Embryonic facial prominence (tissue), 1 donor: ENCODE measurements around the gene MC5R.

Experiments used
- DNase-seq: peaks from one replicate; pipeline ENCODE4 v3.0.0-alpha.2; 2016; ENCODE audit errors: extremely low spot score

Gene MC5R

GRCh38 chr18:13823707-13824395, at the start of gene MC5R:
Gene MC5R, plus strand, starts transcription at chr18:13824149. Its CDS starts 1,617 bp downstream, at chr18:13825766.
- no peak for DNase-seq

- no peak for DNase-seq
Measured at GRCh38 chr18:13775058-13775457, 48.9 kb upstream of the MC5R start.

DNA sequence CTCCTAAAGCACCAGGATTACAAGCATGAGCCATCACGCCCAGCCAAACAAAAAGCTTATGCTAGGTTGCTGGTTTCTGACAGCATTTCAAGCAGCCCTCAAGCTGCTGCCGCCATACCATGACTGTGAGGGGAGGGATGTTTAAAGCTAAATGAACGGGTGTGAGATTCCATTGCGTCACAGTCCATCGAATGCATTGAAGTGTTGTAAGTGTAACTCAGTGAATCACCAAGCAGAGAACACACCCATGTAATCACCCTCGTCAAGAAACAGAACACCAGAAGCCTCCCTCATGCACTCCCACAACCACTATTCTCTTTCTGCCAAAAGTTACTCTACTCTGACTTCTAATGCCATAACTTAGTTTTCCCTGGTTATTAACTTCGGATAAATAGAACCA, 32.8 kb upstream of the MC5R start:
- no peak for DNase-seq

DNA sequence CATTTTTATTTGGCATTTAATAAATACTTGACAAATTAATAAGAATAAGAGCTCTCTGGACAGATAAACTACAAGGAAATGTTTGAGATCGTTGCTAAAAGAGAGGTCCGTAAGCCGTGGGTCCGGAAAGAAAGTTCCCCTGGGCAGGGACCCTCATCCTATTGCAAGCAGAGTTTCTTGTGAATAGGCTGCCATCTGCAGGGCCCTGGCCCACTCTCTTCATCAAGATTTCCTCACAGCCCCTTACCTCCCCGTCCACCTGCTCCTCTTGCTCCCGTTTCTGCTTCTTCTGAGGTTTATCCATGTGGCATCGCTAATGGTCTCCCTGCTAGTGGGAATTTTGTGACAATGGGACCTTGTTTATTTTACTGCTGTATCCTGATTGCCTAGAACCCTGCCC, 30.1 kb upstream of the MC5R start:
- DNase-seq, result no peak

- no peak for DNase-seq
Measured at GRCh38 chr18:13796515-13796914, 27.4 kb upstream of the MC5R start.

GRCh38 chr18:13797157-13797611, 26.8 kb upstream of the MC5R start:
- DNase-seq, result no peak

- DNase-seq, result no peak
Measured at GRCh38 chr18:13799396-13799795, 24.6 kb upstream of the MC5R start.

DNA sequence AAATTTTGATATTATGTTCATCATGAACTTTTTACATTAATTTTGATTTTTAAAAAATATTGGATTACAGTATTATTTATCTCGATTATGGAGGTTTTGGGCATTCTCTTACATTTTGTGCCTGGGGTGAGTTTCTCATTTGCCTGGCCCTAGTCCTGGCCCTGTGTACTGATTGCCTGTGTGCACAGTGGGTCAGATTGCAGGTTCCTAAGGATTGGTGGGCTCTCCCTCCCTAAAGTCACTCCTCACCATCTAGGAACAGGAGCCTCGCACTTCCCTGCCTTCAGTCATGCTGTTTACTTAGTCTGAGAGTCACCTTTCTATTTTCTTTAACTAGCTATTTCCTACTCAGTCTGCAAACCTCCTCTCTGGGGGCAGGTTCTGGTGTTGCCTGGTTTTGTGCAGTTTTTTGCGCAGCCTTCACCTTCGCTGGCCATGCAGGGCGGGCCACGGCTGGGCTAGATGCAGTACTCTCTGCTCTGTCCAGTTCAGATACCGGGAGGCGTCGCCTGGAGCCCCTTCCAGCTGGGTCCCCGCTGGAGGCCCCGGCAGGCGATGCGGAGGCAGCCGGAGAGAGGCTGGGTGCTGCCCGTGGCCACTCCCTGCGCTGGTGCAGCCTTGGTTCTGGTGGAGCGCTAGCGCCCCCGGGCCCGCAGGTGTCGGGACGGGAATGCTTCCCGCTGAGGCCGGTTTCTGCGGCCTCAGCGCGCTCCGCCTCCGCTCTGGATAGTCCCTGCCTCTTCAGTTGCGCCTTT, 23.3 kb upstream of the MC5R start:
- DNase-seq, result no peak

DNA sequence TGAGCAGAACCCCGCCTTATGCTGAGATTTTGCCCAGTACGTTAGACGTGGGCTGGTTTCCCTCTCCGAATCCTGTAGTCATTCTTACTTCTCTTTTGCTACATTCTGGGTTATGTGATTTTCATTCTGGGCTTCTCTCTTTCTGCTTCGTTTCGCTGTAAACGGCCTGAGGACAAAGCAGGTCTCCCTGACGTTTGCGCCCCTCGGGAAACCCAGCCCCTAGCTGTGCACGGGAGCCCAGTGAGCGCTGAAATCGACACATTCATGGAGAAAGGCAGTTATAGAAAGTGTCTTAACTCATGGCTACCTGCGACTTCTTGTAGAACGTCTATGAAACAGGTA, 22.7 kb upstream of the MC5R start:
- DNase-seq, result no peak

GRCh38 chr18:13804305-13804704, 19.6 kb upstream of the MC5R start:
- DNase-seq, result no peak

DNA sequence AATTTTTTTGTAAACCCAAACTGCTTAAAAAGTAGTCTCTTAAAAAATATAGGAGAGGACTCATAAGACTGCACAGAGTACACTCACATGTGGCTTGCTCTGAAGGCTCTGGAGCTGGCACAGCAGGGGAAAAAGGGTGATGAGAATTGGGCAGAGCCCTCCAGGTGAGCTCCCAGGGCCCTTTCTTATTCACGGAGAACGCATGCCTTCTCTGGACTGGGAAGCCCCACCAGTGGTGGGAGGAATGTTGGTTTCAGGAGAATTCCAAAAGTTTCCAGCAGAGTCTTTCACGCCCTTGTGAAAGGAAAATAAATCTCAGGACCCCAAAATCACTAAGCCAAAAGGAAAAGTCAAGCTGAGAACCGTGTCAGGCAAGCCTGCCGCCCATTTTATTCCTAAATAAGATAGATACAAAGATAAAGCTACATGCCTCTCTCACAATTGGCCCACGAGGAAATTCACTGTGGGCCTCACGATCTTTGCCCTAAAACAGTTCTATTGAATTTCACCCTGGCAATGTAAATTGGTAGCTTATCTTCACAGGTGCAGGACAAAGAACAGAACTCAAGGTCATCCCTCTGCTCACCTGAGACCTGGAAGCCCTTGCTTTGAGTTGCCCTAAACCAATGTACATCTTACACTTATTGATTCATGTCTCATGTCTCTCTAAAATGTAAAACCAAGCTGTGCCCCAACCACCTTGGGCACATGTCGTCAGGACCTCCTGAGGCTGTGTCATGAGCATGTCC, 15.5 kb upstream of the MC5R start:
- no peak for DNase-seq

DNA sequence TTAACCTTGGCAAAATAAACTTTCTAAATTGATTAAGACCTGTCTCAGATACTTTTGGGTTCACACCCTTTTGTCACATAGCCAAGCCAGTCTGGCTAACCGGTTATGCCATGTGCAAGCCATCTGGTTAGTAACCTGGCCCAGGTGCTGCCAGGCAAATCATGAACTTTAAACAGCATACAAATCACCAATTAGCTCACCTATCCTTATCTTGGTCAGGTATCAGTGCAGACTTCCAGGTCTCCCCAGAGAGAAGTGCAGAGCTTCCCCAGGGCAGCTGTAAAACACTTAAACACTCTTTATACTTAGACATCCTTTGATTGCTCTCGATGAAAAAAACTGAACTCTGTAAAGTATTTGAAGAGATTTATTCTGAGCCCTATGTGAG, 14.9 kb upstream of the MC5R start:
- no peak for DNase-seq

- DNase-seq, result no peak
Measured at GRCh38 chr18:13809531-13810255, 14.3 kb upstream of the MC5R start.

GRCh38 chr18:13810950-13811485, 12.9 kb upstream of the MC5R start:
- DNase-seq, result no peak

DNA sequence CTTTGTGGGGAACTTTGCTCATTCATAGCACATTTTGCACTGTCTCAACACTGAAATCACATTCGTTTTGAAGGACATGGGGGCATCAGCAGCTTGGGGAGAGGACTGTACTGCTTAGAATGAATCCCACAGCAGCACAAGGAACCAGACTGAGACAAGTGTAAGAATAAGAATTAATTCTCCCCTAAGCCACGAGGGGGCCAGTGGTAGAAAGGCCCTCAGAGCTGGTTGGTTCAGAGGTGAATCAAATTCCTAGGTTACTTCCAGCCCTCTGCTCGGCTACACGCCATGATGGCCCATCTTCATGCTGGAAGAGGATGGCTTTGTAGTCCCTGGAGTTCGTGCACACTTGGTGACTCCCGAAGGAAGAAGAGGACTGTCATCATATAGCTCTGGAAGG, 12.0 kb upstream of the MC5R start:
- no peak for DNase-seq

GRCh38 chr18:13813271-13813849, 10.6 kb upstream of the MC5R start:
- no peak for DNase-seq

GRCh38 chr18:13826209-13826608, 2.3 kb downstream of the MC5R start:
- DNase-seq, result no peak

GRCh38 chr18:13831864-13832508, 8.0 kb downstream of the MC5R start:
- DNase-seq, result no peak

GRCh38 chr18:13834496-13835015, 10.6 kb downstream of the MC5R start:
- no peak for DNase-seq

- no peak for DNase-seq
Measured at GRCh38 chr18:13835202-13835601, 11.3 kb downstream of the MC5R start.

DNA sequence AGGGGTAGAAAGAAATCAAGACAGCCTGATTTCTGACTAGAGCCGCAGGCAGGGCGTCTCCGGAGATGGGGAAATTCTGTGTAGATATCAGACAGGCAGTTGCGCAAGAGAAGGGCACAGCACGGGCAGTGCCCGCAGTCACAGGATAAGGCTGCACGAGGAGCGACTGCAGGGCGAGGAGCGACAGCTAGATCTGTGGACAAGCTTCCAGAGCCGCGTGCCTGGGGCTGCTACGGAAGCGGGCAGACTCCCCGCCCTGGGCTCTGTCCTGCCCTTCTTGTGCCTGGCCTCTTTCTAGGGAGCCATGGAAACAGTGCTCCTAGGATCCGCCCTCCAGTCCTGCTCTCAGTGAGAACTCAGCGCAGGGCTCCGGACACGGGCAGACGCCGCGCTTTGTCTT, 12.6 kb downstream of the MC5R start:
- no peak for DNase-seq
